SU-DHL-6 (cell line): ENCODE data around the gene SF3A1.

ENCODE experiments used
- H2AFZ ChIP-seq: fragments of 200-600 bp; sonication (generic); 2 replicates; pipeline ENCODE4 v1.6.1; 2014; ENCODE audit warnings: low read depth, mild to moderate bottlenecking, moderate library complexity, mixed read lengths, antibody characterized with exemption, low read length; ENCODE audit not compliant: severe bottlenecking
- H3F3A ChIP-seq: fragments of 200-600 bp; shearing (Covaris generic); 2 replicates; pipeline ENCODE4 v1.6.0; 2016; ENCODE audit warnings: antibody characterized with exemption, mild to moderate bottlenecking; ENCODE audit not compliant: insufficient read depth
- H3K27ac ChIP-seq: fragments of 200-600 bp; sonication (generic); 2 replicates; pipeline ENCODE4 v1.5.1; 2016; ENCODE audit warnings: low read depth, mild to moderate bottlenecking, low read length, moderate library complexity, mixed read lengths
- H3K27me3 ChIP-seq: fragments of 200-600 bp; sonication (generic), shearing (Covaris generic); 2 replicates; pipeline ENCODE4 v1.6.0; 2014; ENCODE audit warnings: mild to moderate bottlenecking, low read length
- H3K36me3 ChIP-seq: fragments of 200-600 bp; sonication (generic); 2 replicates; pipeline ENCODE4 v1.6.1; 2014; ENCODE audit warnings: mild to moderate bottlenecking, low read length, mixed read lengths
- H3K4me2 ChIP-seq: fragments of 300-600, 200-600 bp; shearing (Covaris generic), sonication (generic); 2 replicates; pipeline ENCODE4 v1.6.0; 2014; ENCODE audit warnings: low read length, low read depth, mild to moderate bottlenecking; ENCODE audit not compliant: poor library complexity, severe bottlenecking
- H3K4me3 ChIP-seq: fragments of 200-600 bp; sonication (generic); 2 replicates; pipeline ENCODE4 v1.5.1; 2014; ENCODE audit warnings: antibody characterized with exemption, low read length, mild to moderate bottlenecking, mixed read lengths; ENCODE audit not compliant: insufficient read depth, poor library complexity, severe bottlenecking
- H3K79me2 ChIP-seq: fragments of 200-600 bp; sonication (generic); 2 replicates; pipeline ENCODE4 v1.6.1; 2014; ENCODE audit warnings: mild to moderate bottlenecking, low read length, moderate library complexity; ENCODE audit not compliant: insufficient read depth
- H3K9ac ChIP-seq: fragments of 200-600 bp; sonication (generic); 2 replicates; pipeline ENCODE4 v1.7.0; 2014; ENCODE audit warnings: mild to moderate bottlenecking, low read length
- H3K9me2 ChIP-seq: fragments of 200-600 bp; sonication (generic); replicated peaks from 2 replicates; pipeline ENCODE4 v1.6.1; 2014; ENCODE audit warnings: low read length; ENCODE audit not compliant: insufficient read depth
- H3K9me3 ChIP-seq: fragments of 200-600 bp; sonication (generic); 2 replicates; pipeline ENCODE4 v1.6.1; 2014; ENCODE audit warnings: low read length, mixed read lengths; ENCODE audit not compliant: insufficient read depth
- H4K20me1 ChIP-seq: fragments of 200-600 bp; sonication (generic); 2 replicates; pipeline ENCODE4 v1.6.1; 2014; ENCODE audit warnings: low read depth, mild to moderate bottlenecking, antibody characterized with exemption, low read length, moderate library complexity, mixed read lengths
- CTCF ChIP-seq: fragments of 200-600 bp; sonication (generic); IDR thresholded peaks from one replicate; pipeline ENCODE4 v1.5.1; 2017; ENCODE audit warnings: antibody characterized with exemption, mild to moderate bottlenecking, low read length, moderate library complexity; ENCODE audit not compliant: insufficient read depth, poor library complexity, severe bottlenecking
- EZH2phosphoT487 ChIP-seq: fragments of 200-600 bp; sonication (generic), shearing (Covaris generic); conservative IDR thresholded peaks from 2 replicates; pipeline ENCODE4 v1.6.1; 2018; ENCODE audit warnings: mild to moderate bottlenecking, antibody characterized with exemption, low read length, moderate library complexity, mixed read lengths

The SF3A1 gene

GRCh38 chr22:30317778-30318177 is 38.9 kb downstream of the SF3A1 start:
- Histone ChIP-seq H3K27ac (no peak overlapping the region), H3F3A (no peaks in the 10 kb centered on the region), H3K9me3 (no peaks in the 10 kb centered on the region), H3K4me2 (no peak overlapping the region), H3K36me3 (no peaks in the 10 kb centered on the region), H3K9ac (no peak overlapping the region), H4K20me1 (no peaks in the 10 kb centered on the region), H3K9me2 (no peaks in the 10 kb centered on the region), H3K4me3 (no peak overlapping the region), H3K27me3 (no peaks in the 10 kb centered on the region), H2AFZ (no peak overlapping the region), H3K79me2 (no peaks in the 10 kb centered on the region)
- TF ChIP-seq CTCF (no peak), EZH2phosphoT487 (no peak)

GRCh38 chr22:30315962-30316576 is 40.6 kb downstream of the SF3A1 start:
- Histone ChIP-seq H3K36me3 (no peaks in the 10 kb centered on the region), H3K4me2 (no peak overlapping the region), H2AFZ (no peak overlapping the region), H3K9me2 (no peaks in the 10 kb centered on the region), H3F3A (no peaks in the 10 kb centered on the region), H3K27ac (no peak overlapping the region), H3K4me3 (no peak overlapping the region), H3K79me2 (no peaks in the 10 kb centered on the region), H3K27me3 (no peaks in the 10 kb centered on the region), H3K9ac (no peak overlapping the region), H4K20me1 (no peaks in the 10 kb centered on the region), H3K9me3 (no peaks in the 10 kb centered on the region)
- TF ChIP-seq CTCF (no peak), EZH2phosphoT487 (no peak)

- Histone ChIP-seq H3K79me2 (no peaks in the 10 kb centered on the region), H3K27ac (no peak overlapping the region), H3F3A (no peaks in the 10 kb centered on the region), H3K4me2 (no peak overlapping the region), H2AFZ (no peak overlapping the region), H3K9ac (no peak overlapping the region), H3K27me3 (no peaks in the 10 kb centered on the region), H3K9me2 (no peaks in the 10 kb centered on the region), H3K4me3 (no peak overlapping the region), H3K9me3 (no peaks in the 10 kb centered on the region), H4K20me1 (no peaks in the 10 kb centered on the region), H3K36me3 (no peaks in the 10 kb centered on the region)
- TF ChIP-seq EZH2phosphoT487: no peak
- no peak for TF ChIP-seq CTCF
Observed at GRCh38 chr22:30314915-30315314, 41.8 kb downstream of the SF3A1 start.
